Measurements from ENCODE around the gene NIPAL1.

Gene NIPAL1

GRCh38 chr4:48033412-48033811 lies 16.8 kb downstream of the NIPAL1 start:
- no peak for TF ChIP-seq CTCF (IDR thresholded peaks at IDR 0.05; ENCODE audit: insufficient read depth, low read depth, low read length, missing control alignments)
- no peak for DNase-seq (ENCODE audit: low read depth)
- no peak overlapping the region for H3K4me3 ChIP-seq (ENCODE audit: low read depth, low read length)

GRCh38 chr4:48033825-48034413 lies 17.3 kb downstream of the NIPAL1 start:
- peak; percentile 63 for TF ChIP-seq CTCF (IDR thresholded peaks at IDR 0.05; ENCODE audit: insufficient read depth, low read depth, low read length, missing control alignments)
- peak; percentile 71 for DNase-seq (ENCODE audit: low read depth)
- H3K4me3 ChIP-seq (ENCODE audit: low read depth, low read length) = no peak overlapping the region

GRCh38 chr4:48035952-48036351 lies 19.4 kb downstream of the NIPAL1 start:
- no peak for DNase-seq (ENCODE audit: low read depth)
- H3K4me3 ChIP-seq (ENCODE audit: low read depth, low read length) = no peak overlapping the region
- no peak for TF ChIP-seq CTCF (IDR thresholded peaks at IDR 0.05; ENCODE audit: insufficient read depth, low read depth, low read length, missing control alignments)

GRCh38 chr4:48037117-48037462 lies 20.5 kb downstream of the NIPAL1 start:
- no peak for DNase-seq (ENCODE audit: low read depth)
- no peak overlapping the region for H3K4me3 ChIP-seq (ENCODE audit: low read depth, low read length)
- no peak for TF ChIP-seq CTCF (IDR thresholded peaks at IDR 0.05; ENCODE audit: insufficient read depth, low read depth, low read length, missing control alignments)

- no peak overlapping the region for H3K4me3 ChIP-seq (ENCODE audit: low read depth, low read length)
- no peak for DNase-seq (ENCODE audit: low read depth)
- no peak for TF ChIP-seq CTCF (IDR thresholded peaks at IDR 0.05; ENCODE audit: insufficient read depth, low read depth, low read length, missing control alignments)
These were observed 22.1 kb downstream of the NIPAL1 start for GRCh38 chr4:48038666-48039065.

- TF ChIP-seq CTCF (IDR thresholded peaks at IDR 0.05; ENCODE audit: insufficient read depth, low read depth, low read length, missing control alignments) = no peak
- DNase-seq (ENCODE audit: low read depth) = no peak
These were observed 23.0 kb downstream of the NIPAL1 start for GRCh38 chr4:48039561-48039960.

GRCh38 chr4:48041535-48042137 lies 25.1 kb downstream of the NIPAL1 start:
- TF ChIP-seq CTCF (IDR thresholded peaks at IDR 0.05; ENCODE audit: insufficient read depth, low read depth, low read length, missing control alignments) = no peak
- no peak overlapping the region for H3K4me3 ChIP-seq (ENCODE audit: low read depth, low read length)
- no peak for DNase-seq (ENCODE audit: low read depth)

More at GRCh38 chr4:48039561-48039960, 23.0 kb downstream of the NIPAL1 start:
- H3K4me3 ChIP-seq (ENCODE audit: low read depth, low read length) = no peak overlapping the region

Measured in GM12865 (cell line).